GM23248 (cell line): ENCODE measurements around the gene CYFIP1. TPM values are rescaled to one million over a fixed set of nuclear protein-coding genes. Genes with fewer than 3 reads are reported as not detected.

ENCODE experiments used
- DNase-seq: peaks from one replicate; pipeline ENCODE4 v3.0.0-alpha.2; 2015
- H2AFZ ChIP-seq: fragments of 200-600 bp; sonication (generic); 2 replicates; pipeline ENCODE4 v1.6.1; 2016; ENCODE audit warnings: antibody characterized with exemption
- H3F3A ChIP-seq: fragments of 200-600 bp; sonication (generic); 2 replicates; pipeline ENCODE4 v1.6.1; 2016; ENCODE audit warnings: mild to moderate bottlenecking, antibody characterized with exemption, mixed run types; ENCODE audit not compliant: insufficient read depth
- H3K27ac ChIP-seq: fragments of 200-600 bp; sonication (generic); 2 replicates; pipeline ENCODE4 v1.5.1; 2016; ENCODE audit warnings: mild to moderate bottlenecking
- H3K27me3 ChIP-seq: fragments of 200-600 bp; sonication (generic); replicated peaks from 2 replicates; pipeline ENCODE4 v1.6.1; 2016; ENCODE audit warnings: mild to moderate bottlenecking; ENCODE audit not compliant: insufficient read depth
- H3K36me3 ChIP-seq: fragments of 200-600 bp; sonication (generic); 2 replicates; pipeline ENCODE4 v1.6.1; 2016; ENCODE audit warnings: low read depth, mild to moderate bottlenecking
- H3K4me1 ChIP-seq: fragments of 200-600 bp; sonication (generic); 2 replicates; pipeline ENCODE4 v1.6.1; 2016; ENCODE audit warnings: mild to moderate bottlenecking; ENCODE audit not compliant: insufficient read depth
- H3K4me2 ChIP-seq: fragments of 200-600 bp; sonication (generic); one replicate; pipeline ENCODE4 v1.6.1; 2016; ENCODE audit warnings: mild to moderate bottlenecking; ENCODE audit not compliant: unreplicated experiment
- H3K4me3 ChIP-seq: fragments of 200-600 bp; sonication (generic); 2 replicates; pipeline ENCODE4 v1.5.1; 2016; ENCODE audit warnings: mild to moderate bottlenecking
- H3K79me2 ChIP-seq: fragments of 200-600 bp; sonication (generic); 2 replicates; pipeline ENCODE4 v1.6.1; 2016; ENCODE audit warnings: mild to moderate bottlenecking; ENCODE audit not compliant: insufficient read depth
- H3K9ac ChIP-seq: fragments of 200-600 bp; sonication (generic); 2 replicates; pipeline ENCODE4 v1.6.1; 2016; ENCODE audit warnings: mild to moderate bottlenecking
- H3K9me2 ChIP-seq: fragments of 200-600 bp; sonication (generic); 2 replicates; pipeline ENCODE4 v1.6.1; 2016; ENCODE audit warnings: mixed run types, mild to moderate bottlenecking, moderate library complexity; ENCODE audit not compliant: insufficient read depth
- H3K9me3 ChIP-seq: fragments of 200-600 bp; sonication (generic); one replicate; pipeline ENCODE4 v1.6.1; 2017; ENCODE audit warnings: low read depth
- H4K20me1 ChIP-seq: fragments of 200-600 bp; sonication (generic); 2 replicates; pipeline ENCODE4 v1.6.0; 2016; ENCODE audit not compliant: insufficient read depth
- EZH2 ChIP-seq: fragments of 200-600 bp; sonication (generic); IDR thresholded peaks from 2 replicates; pipeline ENCODE4 v1.6.1; 2018; ENCODE audit warnings: antibody characterized with exemption, mild to moderate bottlenecking; ENCODE audit not compliant: insufficient read depth, poor library complexity, severe bottlenecking
- EZH2phosphoT487 ChIP-seq: fragments of 200-600 bp; sonication (generic); IDR thresholded peaks from 2 replicates; pipeline ENCODE4 v1.6.1; 2018; ENCODE audit warnings: antibody characterized with exemption, moderate library complexity, mild to moderate bottlenecking, low read depth; ENCODE audit not compliant: insufficient read depth
- WGBS, 2 experiments: methylation state at CpG; one replicate each; pipeline ENCODE4 v1.1.6; 2015 to 2017; ENCODE audit warnings: low lambda C conversion rate in 2 of 2, low coverage in 1 of 2; ENCODE audit errors: missing lambda C conversion rate in 2 of 2; 5-methylcytosine and 5-hydroxymethylcytosine counted together
- in situ Hi-C: fragments of 300-500 bp; cut with MboI; formaldehyde crosslinking; loops from 2 replicates; pipeline ENCODE4 v1.15.0; 2020
- polyA plus RNA-seq: library from polyadenylated mRNA; unstranded; fragments of >200 nt; fragmentation: Nextera tagmentation; extraction: Ambion mirVana; gene quantifications from 2 replicates; pipeline ENCODE4 v1.2.1, GENCODE V29; 2016
- total RNA-seq: library from RNA; depleted of rRNA; stranded (reverse); fragments of >200 nt; shearing (Covaris generic); gene quantifications from 2 replicates; pipeline ENCODE4 v1.2.3, GENCODE V29; 2014

CYFIP1 gene
- total and polyA plus RNA-seq, 2 experiments from 2014 or later = 80.5 to 129 TPM

GRCh38 chr15:22947101-22948000, 32.8 kb downstream of the CYFIP1 start:
- no peak for TF ChIP-seq EZH2
- TF ChIP-seq EZH2phosphoT487 = no peak
- no peak for DNase-seq
- H3F3A ChIP-seq = peaks cover 8% of the 10 kb centered on the region
- H3K79me2 ChIP-seq = peaks cover 91% of the 10 kb centered on the region
- in situ Hi-C loops = no loop called here
- H3K27ac ChIP-seq = no peak overlapping the region
- no peak overlapping the region for H2AFZ ChIP-seq
- H3K9me3 ChIP-seq = no peaks in the 10 kb centered on the region
- no peak overlapping the region for H3K4me2 ChIP-seq
- H3K4me1 ChIP-seq = peaks cover 17% of the 10 kb centered on the region; the same call in 1 of the 2 replicates
- no peak overlapping the region for H3K4me3 ChIP-seq
- WGBS, 2 experiments = 88 to 90% methylated on average over 26 to 27 of the region's 27 CpGs
- no peaks in the 10 kb centered on the region for H3K27me3 ChIP-seq
- H4K20me1 ChIP-seq = no peaks in the 10 kb centered on the region
- 0 out of 2 replicates have a peak, but pooled peaks cover 4% of the 10 kb centered on the region for H3K36me3 ChIP-seq
- no peaks in the 10 kb centered on the region for H3K9me2 ChIP-seq
- no peak overlapping the region for H3K9ac ChIP-seq

GRCh38 chr15:22945071-22945470, 35.1 kb downstream of the CYFIP1 start:
- Histone ChIP-seq H3K27ac (no peak overlapping the region), H3K36me3 (0 out of 2 replicates have a peak, but pooled peaks cover 4% of the 10 kb centered on the region), H3K79me2 (peaks cover 83% of the 10 kb centered on the region), H4K20me1 (no peaks in the 10 kb centered on the region), H3K9me2 (no peaks in the 10 kb centered on the region), H3F3A (peaks cover 8% of the 10 kb centered on the region), H3K4me2 (no peak overlapping the region), H2AFZ (no peak overlapping the region), H3K27me3 (no peaks in the 10 kb centered on the region), H3K4me3 (no peak overlapping the region), H3K9ac (no peak overlapping the region), H3K9me3 (no peaks in the 10 kb centered on the region), H3K4me1 (peaks cover 17% of the 10 kb centered on the region; the same call in 1 of the 2 replicates)
- no peak for DNase-seq
- TF ChIP-seq EZH2 (no peak), EZH2phosphoT487 (no peak)
- WGBS, 2 experiments = 93 to 94% methylated on average over 8 to 10 of the region's 10 CpGs
- in situ Hi-C loops = no loop called here

- in situ Hi-C loops = no loop called here
- Histone ChIP-seq H3K4me3 (no peak overlapping the region), H2AFZ (no peak overlapping the region), H3K36me3 (0 out of 2 replicates have a peak, but pooled peaks cover 4% of the 10 kb centered on the region), H3K9ac (no peak overlapping the region), H3K27me3 (no peaks in the 10 kb centered on the region), H3K9me3 (no peaks in the 10 kb centered on the region), H3K9me2 (no peaks in the 10 kb centered on the region), H3K27ac (no peak overlapping the region), H3K4me1 (peaks cover 13% of the 10 kb centered on the region; the same call in 1 of the 2 replicates), H3F3A (peaks cover 8% of the 10 kb centered on the region), H3K4me2 (no peak overlapping the region), H3K79me2 (peaks cover 83% of the 10 kb centered on the region), H4K20me1 (no peaks in the 10 kb centered on the region)
- no peak for TF ChIP-seq EZH2
- no peak for TF ChIP-seq EZH2phosphoT487
- no peak for DNase-seq
- 82 to 85% methylated on average over 6 to 8 of the region's 8 CpGs for WGBS, 2 experiments
These were observed 35.5 kb downstream of the CYFIP1 start for GRCh38 chr15:22944651-22945050.

- WGBS, 2 experiments = 95 to 97% methylated on average over 15 of the region's 15 CpGs
- H2AFZ ChIP-seq = no peak overlapping the region
- H3K4me2 ChIP-seq = no peak overlapping the region
- no peaks in the 10 kb centered on the region for H3K9me2 ChIP-seq
- no peak overlapping the region for H3K9ac ChIP-seq
- no peaks in the 10 kb centered on the region for H3K27me3 ChIP-seq
- in situ Hi-C loops = no loop called here
- H3K4me3 ChIP-seq = no peak overlapping the region
- H3K79me2 ChIP-seq = peaks cover 67% of the 10 kb centered on the region
- H3K9me3 ChIP-seq = no peaks in the 10 kb centered on the region
- TF ChIP-seq EZH2phosphoT487 (no peak), EZH2 (no peak)
- DNase-seq = no peak
- no peaks in the 10 kb centered on the region for H3K4me1 ChIP-seq
- H4K20me1 ChIP-seq = no peaks in the 10 kb centered on the region
- 0 out of 2 replicates have a peak, but pooled peaks cover 4% of the 10 kb centered on the region for H3K36me3 ChIP-seq
- no peaks in the 10 kb centered on the region for H3F3A ChIP-seq
- H3K27ac ChIP-seq = no peak overlapping the region
These were observed 37.3 kb downstream of the CYFIP1 start for GRCh38 chr15:22942877-22943276.
